DOHH2 (cell line): ENCODE results near the gene SEPTIN1.

Experiments used
- H3F3A ChIP-seq: fragments of 200-600 bp; sonication (generic), shearing (Covaris generic); 2 replicates; pipeline ENCODE4 v1.6.0; 2016; ENCODE audit warnings: antibody characterized with exemption, mild to moderate bottlenecking; ENCODE audit not compliant: control insufficient read depth, insufficient read depth
- H3K27ac ChIP-seq: fragments of 200-600 bp; sonication (generic); 2 replicates; pipeline ENCODE4 v1.5.1; 2014; ENCODE audit warnings: low read depth, mild to moderate bottlenecking, low read length, moderate library complexity
- H3K27me3 ChIP-seq: fragments of 200-600 bp; sonication (generic); 2 replicates; pipeline ENCODE4 v1.6.1; 2014; ENCODE audit warnings: mild to moderate bottlenecking, low read length, mixed read lengths; ENCODE audit not compliant: control insufficient read depth
- H3K36me3 ChIP-seq: fragments of 200-600 bp; sonication (generic); 2 replicates; pipeline ENCODE4 v1.6.1; 2014; ENCODE audit warnings: mild to moderate bottlenecking, low read length, moderate library complexity, mixed read lengths; ENCODE audit not compliant: control insufficient read depth
- H3K4me1 ChIP-seq: fragments of 200-600 bp; sonication (generic); 2 replicates; pipeline ENCODE4 v1.6.1; 2014; ENCODE audit warnings: mild to moderate bottlenecking, low read length, mixed read lengths; ENCODE audit not compliant: control insufficient read depth
- H3K4me2 ChIP-seq: fragments of 200-600 bp; sonication (generic); 2 replicates; pipeline ENCODE4 v1.6.0; 2014; ENCODE audit warnings: mild to moderate bottlenecking, low read length, moderate library complexity
- H3K4me3 ChIP-seq: fragments of 200-600 bp; sonication (generic); 2 replicates; pipeline ENCODE4 v1.5.1; 2014; ENCODE audit warnings: mild to moderate bottlenecking, low read length, mixed read lengths
- H3K79me2 ChIP-seq: fragments of 200-600 bp; sonication (generic); 2 replicates; pipeline ENCODE4 v1.6.1; 2014; ENCODE audit warnings: mild to moderate bottlenecking, low read length, mixed read lengths; ENCODE audit not compliant: control insufficient read depth
- H3K9me2 ChIP-seq: fragments of 200-600 bp; sonication (generic); replicated peaks from 2 replicates; pipeline ENCODE4 v1.6.1; 2014; ENCODE audit warnings: mild to moderate bottlenecking, low read length, mixed read lengths; ENCODE audit not compliant: control insufficient read depth
- H3K9me3 ChIP-seq: fragments of 200-600 bp; sonication (generic); 2 replicates; pipeline ENCODE4 v1.6.1; 2014; ENCODE audit warnings: antibody characterized with exemption, low read length, mixed read lengths; ENCODE audit not compliant: control insufficient read depth, insufficient read depth
- H4K20me1 ChIP-seq: fragments of 200-600 bp; sonication (generic); 2 replicates; pipeline ENCODE4 v1.6.0; 2014; ENCODE audit warnings: low read depth, mild to moderate bottlenecking, antibody characterized with exemption, low read length, moderate library complexity; ENCODE audit not compliant: control insufficient read depth, insufficient read depth
- EZH2phosphoT487 ChIP-seq: fragments of 200-600 bp; sonication (generic); IDR thresholded peaks from 2 replicates; pipeline ENCODE4 v1.6.1; 2017; ENCODE audit warnings: borderline replicate concordance, mild to moderate bottlenecking, antibody characterized with exemption, low read length, moderate library complexity, mixed read lengths
- TF ChIP-seq, protein P1 (sequence below): fragments of 200-600 bp; sonication (generic); IDR thresholded peaks from one replicate; pipeline ENCODE4 v1.5.1; 2014; ENCODE audit warnings: antibody characterized with exemption, mild to moderate bottlenecking, low read depth, low read length; ENCODE audit not compliant: poor library complexity, severe bottlenecking

SEPTIN1 gene

GRCh38 chr16:30375864-30376263 is 6.5 kb downstream of the SEPTIN1 start:
- TF ChIP-seq EZH2phosphoT487: no peak
- TF ChIP-seq, protein P1, sequence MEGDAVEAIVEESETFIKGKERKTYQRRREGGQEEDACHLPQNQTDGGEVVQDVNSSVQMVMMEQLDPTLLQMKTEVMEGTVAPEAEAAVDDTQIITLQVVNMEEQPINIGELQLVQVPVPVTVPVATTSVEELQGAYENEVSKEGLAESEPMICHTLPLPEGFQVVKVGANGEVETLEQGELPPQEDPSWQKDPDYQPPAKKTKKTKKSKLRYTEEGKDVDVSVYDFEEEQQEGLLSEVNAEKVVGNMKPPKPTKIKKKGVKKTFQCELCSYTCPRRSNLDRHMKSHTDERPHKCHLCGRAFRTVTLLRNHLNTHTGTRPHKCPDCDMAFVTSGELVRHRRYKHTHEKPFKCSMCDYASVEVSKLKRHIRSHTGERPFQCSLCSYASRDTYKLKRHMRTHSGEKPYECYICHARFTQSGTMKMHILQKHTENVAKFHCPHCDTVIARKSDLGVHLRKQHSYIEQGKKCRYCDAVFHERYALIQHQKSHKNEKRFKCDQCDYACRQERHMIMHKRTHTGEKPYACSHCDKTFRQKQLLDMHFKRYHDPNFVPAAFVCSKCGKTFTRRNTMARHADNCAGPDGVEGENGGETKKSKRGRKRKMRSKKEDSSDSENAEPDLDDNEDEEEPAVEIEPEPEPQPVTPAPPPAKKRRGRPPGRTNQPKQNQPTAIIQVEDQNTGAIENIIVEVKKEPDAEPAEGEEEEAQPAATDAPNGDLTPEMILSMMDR: no peak
- Histone ChIP-seq H3K27ac (no peak overlapping the region), H3K9me2 (no peaks in the 10 kb centered on the region), H3K79me2 (peaks cover 26% of the 10 kb centered on the region), H3K36me3 (peaks cover 25% of the 10 kb centered on the region), H3K9me3 (no peaks in the 10 kb centered on the region), H3F3A (peaks cover 19% of the 10 kb centered on the region), H3K4me3 (no peak overlapping the region), H3K4me1 (peaks cover 56% of the 10 kb centered on the region), H3K27me3 (no peaks in the 10 kb centered on the region), H4K20me1 (no peaks in the 10 kb centered on the region), H3K4me2 (no peak overlapping the region)

- TF ChIP-seq EZH2phosphoT487: no peak
- TF ChIP-seq, protein P1: no peak
- Histone ChIP-seq H3K4me2 (no peak within 1 kb of the TSS), H3K9me3 (no peaks in the 10 kb centered on the region), H3F3A (peaks cover 7% of the 10 kb centered on the region), H3K9me2 (no peaks in the 10 kb centered on the region), H3K36me3 (peaks cover 16% of the 10 kb centered on the region), H3K27ac (no peak within 1 kb of the TSS), H4K20me1 (no peaks in the 10 kb centered on the region), H3K4me3 (no peak within 1 kb of the TSS), H3K79me2 (peaks cover 17% of the 10 kb centered on the region), H3K27me3 (no peaks in the 10 kb centered on the region), H3K4me1 (peaks cover 42% of the 10 kb centered on the region)
Observed at GRCh38 chr16:30374538-30374937, 7.8 kb downstream of the SEPTIN1 start, which contains the start of gene MYL11. TSS of gene MYL11 (plus strand) at chr16:30374802. CDS start at chr16:30374858, 56 bp downstream.

DNA sequence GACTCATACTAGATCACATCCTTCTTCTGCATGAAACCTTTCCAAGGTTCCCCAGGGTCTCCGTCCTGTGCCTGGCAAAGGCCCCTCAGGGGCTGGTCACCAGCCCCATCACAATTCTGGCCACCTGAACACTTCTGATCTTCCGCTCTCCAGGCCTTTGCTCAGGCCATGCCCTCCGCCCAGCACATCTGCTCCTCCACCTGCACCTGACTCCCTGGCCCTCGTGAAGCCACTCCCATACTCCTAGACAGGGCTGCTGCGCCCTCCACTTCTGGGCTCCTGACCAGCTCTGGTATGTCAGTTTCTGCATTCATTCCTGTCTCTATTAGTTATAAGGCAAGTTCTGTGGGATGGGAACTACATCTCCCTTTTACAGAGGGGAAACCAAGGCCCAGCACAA is 9.6 kb downstream of the SEPTIN1 start:
- H3F3A ChIP-seq: peaks cover 4% of the 10 kb centered on the region
- 0 out of 2 replicates have a peak overlapping the region, but pooled peaks have one; percentile 68 for H3K27ac ChIP-seq
- H3K9me3 ChIP-seq: no peaks in the 10 kb centered on the region
- peaks cover 26% of the 10 kb centered on the region for H3K79me2 ChIP-seq
- no peak for TF ChIP-seq EZH2phosphoT487
- TF ChIP-seq, protein P1: no peak
- H3K4me2 ChIP-seq: no peak overlapping the region
- H4K20me1 ChIP-seq: peaks cover 8% of the 10 kb centered on the region
- peaks cover 24% of the 10 kb centered on the region for H3K36me3 ChIP-seq
- no peaks in the 10 kb centered on the region for H3K9me2 ChIP-seq
- no peaks in the 10 kb centered on the region for H3K27me3 ChIP-seq
- no peak overlapping the region for H3K4me3 ChIP-seq
- H3K4me1 ChIP-seq: peaks cover 38% of the 10 kb centered on the region
